LNCAP (cell line): ENCODE data around the gene ZKSCAN7.

ENCODE experiments used
- TF ChIP-seq, protein P1 (sequence below): fragments of 450-650 bp; IDR thresholded peaks from 2 replicates; pipeline ENCODE4 v1.5.1; 2017; ENCODE audit warnings: mild to moderate bottlenecking

ZKSCAN7 gene

DNA sequence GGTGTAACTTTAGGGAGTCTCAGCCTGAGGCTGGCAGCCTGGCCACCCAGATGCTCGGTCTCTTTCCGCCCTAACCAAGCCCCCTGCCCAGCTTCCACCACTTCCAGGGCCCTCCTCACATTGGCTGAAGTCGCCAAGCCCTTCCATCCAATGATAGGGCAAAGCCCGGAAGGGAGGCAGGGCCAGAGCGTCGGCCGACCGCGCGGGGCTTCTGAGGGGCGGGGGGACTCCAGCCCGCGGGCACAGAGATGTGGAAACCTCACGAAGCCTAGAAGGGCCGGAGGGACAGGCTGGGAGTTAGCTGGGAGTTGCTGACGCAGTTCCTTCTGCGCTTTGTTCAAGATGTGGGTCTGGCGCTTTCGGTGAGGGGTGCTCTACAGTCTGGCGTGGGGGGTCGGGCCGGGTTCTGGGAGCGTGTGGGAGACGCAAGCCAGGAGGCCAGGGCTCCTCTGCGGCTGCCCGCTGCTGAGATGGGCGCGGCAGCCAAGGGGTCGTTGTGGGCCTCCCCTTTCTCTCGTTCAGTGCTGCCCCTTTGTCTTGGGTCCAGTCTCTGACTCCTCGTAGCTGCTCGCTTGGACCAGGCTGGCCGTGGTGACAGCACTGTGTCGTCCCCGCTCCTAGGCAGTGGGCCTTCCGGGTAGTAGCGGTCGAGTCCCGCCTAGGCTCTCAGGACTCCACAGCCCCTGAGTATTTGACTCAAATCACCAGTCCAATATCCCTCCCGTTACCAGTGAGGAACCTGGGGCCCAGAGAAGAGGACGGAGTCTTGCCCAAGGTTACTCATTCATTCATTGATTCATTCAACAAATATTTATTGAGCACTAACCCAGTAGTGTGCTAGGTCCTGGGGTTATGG is 29.9 kb downstream of the ZKSCAN7 start, which contains the start of gene ZNF660:
Gene ZNF660, plus strand, starts transcription at position 319 of the 856 bp plus-strand sequence. CDS start 9,230 bp downstream, outside the sequence.
- TF ChIP-seq, protein P1, sequence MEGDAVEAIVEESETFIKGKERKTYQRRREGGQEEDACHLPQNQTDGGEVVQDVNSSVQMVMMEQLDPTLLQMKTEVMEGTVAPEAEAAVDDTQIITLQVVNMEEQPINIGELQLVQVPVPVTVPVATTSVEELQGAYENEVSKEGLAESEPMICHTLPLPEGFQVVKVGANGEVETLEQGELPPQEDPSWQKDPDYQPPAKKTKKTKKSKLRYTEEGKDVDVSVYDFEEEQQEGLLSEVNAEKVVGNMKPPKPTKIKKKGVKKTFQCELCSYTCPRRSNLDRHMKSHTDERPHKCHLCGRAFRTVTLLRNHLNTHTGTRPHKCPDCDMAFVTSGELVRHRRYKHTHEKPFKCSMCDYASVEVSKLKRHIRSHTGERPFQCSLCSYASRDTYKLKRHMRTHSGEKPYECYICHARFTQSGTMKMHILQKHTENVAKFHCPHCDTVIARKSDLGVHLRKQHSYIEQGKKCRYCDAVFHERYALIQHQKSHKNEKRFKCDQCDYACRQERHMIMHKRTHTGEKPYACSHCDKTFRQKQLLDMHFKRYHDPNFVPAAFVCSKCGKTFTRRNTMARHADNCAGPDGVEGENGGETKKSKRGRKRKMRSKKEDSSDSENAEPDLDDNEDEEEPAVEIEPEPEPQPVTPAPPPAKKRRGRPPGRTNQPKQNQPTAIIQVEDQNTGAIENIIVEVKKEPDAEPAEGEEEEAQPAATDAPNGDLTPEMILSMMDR: no peak

DNA sequence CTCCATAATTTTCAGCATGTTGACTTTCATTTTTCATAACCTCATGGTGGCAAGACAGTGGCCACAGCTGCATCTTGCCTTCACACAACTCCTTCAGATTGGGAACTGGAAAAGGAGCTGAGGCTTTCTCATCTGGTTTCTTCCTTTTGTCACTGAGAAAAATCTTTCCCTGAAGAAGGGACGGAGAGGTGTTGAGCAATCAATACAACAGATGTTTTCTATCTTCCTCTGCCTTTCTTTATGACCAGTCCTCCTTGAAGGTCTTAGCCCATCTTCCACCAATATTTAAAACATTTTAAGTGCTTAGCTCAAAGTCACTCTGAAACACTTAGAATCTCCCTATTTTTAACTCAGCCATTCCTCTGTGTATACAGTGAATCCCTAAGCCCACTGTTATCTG is 41.6 kb downstream of the ZKSCAN7 start:
- TF ChIP-seq, protein P1: no peak

DNA sequence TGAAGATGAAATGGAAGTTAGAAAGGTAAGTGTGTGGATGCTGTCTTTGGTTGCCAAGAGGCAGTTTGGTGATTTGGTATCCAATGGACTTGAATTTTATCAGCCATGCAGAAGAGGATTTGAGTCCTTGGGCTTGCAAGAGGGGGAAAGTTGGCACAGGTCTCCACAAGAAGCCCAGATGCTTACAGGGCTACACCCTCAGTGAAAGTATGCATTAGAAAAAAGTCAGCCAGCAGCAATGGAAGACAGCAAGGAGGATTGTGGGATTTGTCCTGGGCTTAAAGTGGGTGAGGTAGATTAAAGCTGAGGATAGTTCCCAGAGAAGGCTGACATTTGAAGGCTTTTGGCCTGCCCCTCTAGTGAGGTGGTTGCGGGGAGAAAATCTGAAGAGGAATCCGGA is 46.8 kb downstream of the ZKSCAN7 start:
- TF ChIP-seq, protein P1: no peak

DNA sequence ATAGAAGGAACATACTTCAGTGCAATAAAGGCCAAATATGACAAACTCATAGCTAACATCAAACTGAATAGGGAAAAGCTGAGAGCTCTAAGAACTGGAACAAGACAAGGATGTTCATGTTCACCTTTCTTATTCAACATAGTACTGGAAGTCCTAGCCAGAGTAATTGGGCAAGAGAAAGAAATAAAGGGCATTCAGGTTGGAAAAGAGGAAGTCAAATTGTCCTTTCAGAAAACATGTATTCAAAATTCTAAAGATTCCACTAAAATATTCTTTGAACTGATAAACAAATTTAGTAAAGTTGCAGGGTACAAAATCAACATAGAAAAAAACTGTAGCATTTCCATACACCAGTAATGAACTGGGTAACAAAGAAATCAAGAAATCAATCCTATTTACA is 57.7 kb downstream of the ZKSCAN7 start:
- TF ChIP-seq, protein P1: no peak
